Neural progenitor cell (in vitro differentiated cells): ENCODE data around the gene SH3PXD2B.

Experiments used
- CTCF ChIP-seq: fragments of 200-600 bp; sonication (generic); IDR thresholded peaks from 2 replicates; pipeline ENCODE4 v1.5.1; 2017; ENCODE audit warnings: antibody characterized with exemption, mild to moderate bottlenecking
- EZH2 ChIP-seq: fragments of 200-600 bp; sonication (generic); IDR thresholded peaks from 2 replicates; pipeline ENCODE4 v1.6.1; 2017; ENCODE audit warnings: antibody characterized with exemption, mild to moderate bottlenecking, moderate library complexity
- EZH2phosphoT487 ChIP-seq: fragments of 200-600 bp; sonication (generic); IDR thresholded peaks from 2 replicates; pipeline ENCODE4 v1.6.1; 2017; ENCODE audit warnings: antibody characterized with exemption

GRCh38 chr5:172365948-172366608, 88.2 kb downstream of the SH3PXD2B start:
- TF ChIP-seq CTCF: no peak
- no peak for TF ChIP-seq EZH2
- TF ChIP-seq EZH2phosphoT487: no peak
